Measurements from ENCODE around the gene ATG7.
"Not testable (repeated sequence)": the region's sequence is repeated elsewhere in the genome, so short reads cannot be mapped to it uniquely, and the experiment has no call there.

ATG7 gene

GRCh38 chr3:11331101-11331500 is 58.9 kb downstream of the ATG7 start:
- Mint-ChIP-seq H3K27me3 (ENCODE audit: low read depth) (no peaks in the 10 kb centered on the region), H3K9me3 (no peaks in the 10 kb centered on the region), H3K36me3 (ENCODE audit: low read depth) (peaks cover 7% of the 10 kb centered on the region), H3K27ac (no peak overlapping the region), H3K4me1 (ENCODE audit: low read depth) (peaks cover 3% of the 10 kb centered on the region), H3K4me3 (no peak overlapping the region)

GRCh38 chr3:11335056-11335608 is 62.9 kb downstream of the ATG7 start:
- H3K27me3 Mint-ChIP-seq (ENCODE audit: low read depth) = no peaks in the 10 kb centered on the region
- no peaks in the 10 kb centered on the region for H3K9me3 Mint-ChIP-seq
- no peak overlapping the region for H3K4me3 Mint-ChIP-seq
- peaks cover 3% of the 10 kb centered on the region for H3K4me1 Mint-ChIP-seq (ENCODE audit: low read depth)
- peaks cover 1% of the 10 kb centered on the region for H3K36me3 Mint-ChIP-seq (ENCODE audit: low read depth)
- H3K27ac Mint-ChIP-seq = no peak overlapping the region

GRCh38 chr3:11339541-11339940 is 67.3 kb downstream of the ATG7 start:
- Mint-ChIP-seq H3K27ac (no peak overlapping the region), H3K27me3 (ENCODE audit: low read depth) (no peaks in the 10 kb centered on the region), H3K9me3 (no peaks in the 10 kb centered on the region), H3K36me3 (ENCODE audit: low read depth) (peaks cover 15% of the 10 kb centered on the region), H3K4me3 (no peak overlapping the region), H3K4me1 (ENCODE audit: low read depth) (no peaks in the 10 kb centered on the region)

- no peaks in the 10 kb centered on the region for H3K4me1 Mint-ChIP-seq (ENCODE audit: low read depth)
- H3K27me3 Mint-ChIP-seq (ENCODE audit: low read depth) = no peaks in the 10 kb centered on the region
- H3K9me3 Mint-ChIP-seq = peaks cover 10% of the 10 kb centered on the region
- H3K27ac Mint-ChIP-seq = no peak overlapping the region
- H3K4me3 Mint-ChIP-seq = no peak overlapping the region
- H3K36me3 Mint-ChIP-seq (ENCODE audit: low read depth) = peaks cover 55% of the 10 kb centered on the region
Measured at GRCh38 chr3:11346416-11346815, 74.2 kb downstream of the ATG7 start.

GRCh38 chr3:11348877-11349276 is 76.7 kb downstream of the ATG7 start:
- not testable (repeated sequence) for H3K27ac Mint-ChIP-seq; H3K27me3 Mint-ChIP-seq (ENCODE audit: low read depth); H3K4me3 Mint-ChIP-seq; H3K4me1 Mint-ChIP-seq (ENCODE audit: low read depth)
- peaks cover 10% of the 10 kb centered on the region for H3K9me3 Mint-ChIP-seq
- peaks cover 59% of the 10 kb centered on the region for H3K36me3 Mint-ChIP-seq (ENCODE audit: low read depth)

- Mint-ChIP-seq H3K27ac (no peak overlapping the region), H3K4me1 (ENCODE audit: low read depth) (no peaks in the 10 kb centered on the region), H3K4me3 (no peak overlapping the region), H3K9me3 (peaks cover 10% of the 10 kb centered on the region), H3K27me3 (ENCODE audit: low read depth) (no peaks in the 10 kb centered on the region), H3K36me3 (ENCODE audit: low read depth) (peaks cover 56% of the 10 kb centered on the region)
Measured at GRCh38 chr3:11349446-11349845, 77.2 kb downstream of the ATG7 start.

- no peak overlapping the region for H3K27ac Mint-ChIP-seq
- no peak overlapping the region for H3K4me3 Mint-ChIP-seq
- H3K36me3 Mint-ChIP-seq (ENCODE audit: low read depth) = peaks cover 56% of the 10 kb centered on the region
- no peaks in the 10 kb centered on the region for H3K4me1 Mint-ChIP-seq (ENCODE audit: low read depth)
- peaks cover 10% of the 10 kb centered on the region for H3K9me3 Mint-ChIP-seq
- H3K27me3 Mint-ChIP-seq (ENCODE audit: low read depth) = no peaks in the 10 kb centered on the region
Measured at GRCh38 chr3:11350374-11350773, 78.2 kb downstream of the ATG7 start.

GRCh38 chr3:11351451-11351850 is 79.3 kb downstream of the ATG7 start:
- H3K36me3 Mint-ChIP-seq (ENCODE audit: low read depth) = peaks cover 50% of the 10 kb centered on the region

GRCh38 chr3:11356269-11356668 is 84.1 kb downstream of the ATG7 start:
- Mint-ChIP-seq H3K4me3 (no peak overlapping the region), H3K27me3 (ENCODE audit: low read depth) (no peaks in the 10 kb centered on the region), H3K36me3 (ENCODE audit: low read depth) (peaks cover 19% of the 10 kb centered on the region)

More at GRCh38 chr3:11351451-11351850, 79.3 kb downstream of the ATG7 start:
- H3K4me1 Mint-ChIP-seq (ENCODE audit: low read depth) = no peaks in the 10 kb centered on the region
- no peak overlapping the region for H3K4me3 Mint-ChIP-seq
- H3K27me3 Mint-ChIP-seq (ENCODE audit: low read depth) = no peaks in the 10 kb centered on the region
- H3K27ac Mint-ChIP-seq = no peak overlapping the region
- H3K9me3 Mint-ChIP-seq = peaks cover 10% of the 10 kb centered on the region

GRCh38 chr3:11362600-11362999 is 90.4 kb downstream of the ATG7 start:
- Mint-ChIP-seq H3K4me3 (no peak overlapping the region), H3K4me1 (ENCODE audit: low read depth) (no peaks in the 10 kb centered on the region), H3K36me3 (ENCODE audit: low read depth) (peaks cover 41% of the 10 kb centered on the region), H3K9me3 (no peaks in the 10 kb centered on the region), H3K27ac (no peak overlapping the region), H3K27me3 (ENCODE audit: low read depth) (no peaks in the 10 kb centered on the region)

More at GRCh38 chr3:11356269-11356668, 84.1 kb downstream of the ATG7 start:
- Mint-ChIP-seq H3K9me3 (peaks cover under 1% of the 10 kb centered on the region), H3K27ac (no peak overlapping the region), H3K4me1 (ENCODE audit: low read depth) (no peaks in the 10 kb centered on the region)

GRCh38 chr3:11363715-11364114 is 91.5 kb downstream of the ATG7 start:
- H3K36me3 Mint-ChIP-seq (ENCODE audit: low read depth) = peaks cover 44% of the 10 kb centered on the region
- H3K27ac Mint-ChIP-seq = no peak overlapping the region
- no peaks in the 10 kb centered on the region for H3K9me3 Mint-ChIP-seq
- H3K4me3 Mint-ChIP-seq = no peak overlapping the region
- H3K27me3 Mint-ChIP-seq (ENCODE audit: low read depth) = no peaks in the 10 kb centered on the region
- H3K4me1 Mint-ChIP-seq (ENCODE audit: low read depth) = no peaks in the 10 kb centered on the region

GRCh38 chr3:11364181-11364580 is 92.0 kb downstream of the ATG7 start:
- H3K27me3 Mint-ChIP-seq (ENCODE audit: low read depth) = no peaks in the 10 kb centered on the region
- no peak overlapping the region for H3K4me3 Mint-ChIP-seq
- peaks cover 46% of the 10 kb centered on the region for H3K36me3 Mint-ChIP-seq (ENCODE audit: low read depth)
- no peak overlapping the region for H3K27ac Mint-ChIP-seq
- H3K4me1 Mint-ChIP-seq (ENCODE audit: low read depth) = no peaks in the 10 kb centered on the region
- H3K9me3 Mint-ChIP-seq = no peaks in the 10 kb centered on the region

GRCh38 chr3:11367143-11367693 is 95.0 kb downstream of the ATG7 start:
- H3K36me3 Mint-ChIP-seq (ENCODE audit: low read depth) = peaks cover 48% of the 10 kb centered on the region
- H3K4me1 Mint-ChIP-seq (ENCODE audit: low read depth) = no peaks in the 10 kb centered on the region
- no peak overlapping the region for H3K27ac Mint-ChIP-seq
- H3K9me3 Mint-ChIP-seq = no peaks in the 10 kb centered on the region
- H3K27me3 Mint-ChIP-seq (ENCODE audit: low read depth) = no peaks in the 10 kb centered on the region
- no peak overlapping the region for H3K4me3 Mint-ChIP-seq

- H3K27ac Mint-ChIP-seq = no peak overlapping the region
- H3K4me3 Mint-ChIP-seq = no peak overlapping the region
- peaks cover 4% of the 10 kb centered on the region for H3K4me1 Mint-ChIP-seq (ENCODE audit: low read depth)
- H3K27me3 Mint-ChIP-seq (ENCODE audit: low read depth) = no peaks in the 10 kb centered on the region
- H3K9me3 Mint-ChIP-seq = no peaks in the 10 kb centered on the region
- H3K36me3 Mint-ChIP-seq (ENCODE audit: low read depth) = peaks cover 24% of the 10 kb centered on the region
Measured at GRCh38 chr3:11370191-11370590, 98.0 kb downstream of the ATG7 start.

GRCh38 chr3:11370966-11371365 is 98.8 kb downstream of the ATG7 start:
- Mint-ChIP-seq H3K27me3 (ENCODE audit: low read depth) (no peaks in the 10 kb centered on the region), H3K9me3 (no peaks in the 10 kb centered on the region), H3K4me1 (ENCODE audit: low read depth) (peaks cover 5% of the 10 kb centered on the region), H3K4me3 (no peak overlapping the region), H3K36me3 (ENCODE audit: low read depth) (peaks cover 20% of the 10 kb centered on the region), H3K27ac (no peak overlapping the region)

GRCh38 chr3:11371747-11372146 is 99.5 kb downstream of the ATG7 start:
- H3K27me3 Mint-ChIP-seq (ENCODE audit: low read depth) = no peaks in the 10 kb centered on the region
- H3K4me3 Mint-ChIP-seq = no peak overlapping the region
- H3K36me3 Mint-ChIP-seq (ENCODE audit: low read depth) = peaks cover 14% of the 10 kb centered on the region
- H3K27ac Mint-ChIP-seq = no peak overlapping the region
- H3K4me1 Mint-ChIP-seq (ENCODE audit: low read depth) = peaks cover 5% of the 10 kb centered on the region
- H3K9me3 Mint-ChIP-seq = no peaks in the 10 kb centered on the region
